D721Med (cell line): Measurements from ENCODE around the gene CEMIP.

Experiments
- DNase-seq: peaks from one replicate; pipeline ENCODE4 v3.0.0; 2011; ENCODE audit warnings: low spot score; ENCODE audit not compliant: insufficient read length
- FAIRE-seq: peaks from 2 replicates; lab custom pipeline; 2011; peaks lifted over from hg19 to GRCh38; lab: Jason Lieb, UNC
- TF ChIP-seq, protein P1 (sequence below): IDR thresholded peaks from 2 replicates; pipeline ENCODE4 v1.5.1; 2012; ENCODE audit warnings: mild to moderate bottlenecking, control low read depth; ENCODE audit not compliant: insufficient read depth; ENCODE audit errors: missing control alignments

The CEMIP gene

GRCh38 chr15:80790236-80790635 is 11.1 kb downstream of the CEMIP start:
- DNase-seq = no peak
- FAIRE-seq = no peak
- TF ChIP-seq, protein P1, sequence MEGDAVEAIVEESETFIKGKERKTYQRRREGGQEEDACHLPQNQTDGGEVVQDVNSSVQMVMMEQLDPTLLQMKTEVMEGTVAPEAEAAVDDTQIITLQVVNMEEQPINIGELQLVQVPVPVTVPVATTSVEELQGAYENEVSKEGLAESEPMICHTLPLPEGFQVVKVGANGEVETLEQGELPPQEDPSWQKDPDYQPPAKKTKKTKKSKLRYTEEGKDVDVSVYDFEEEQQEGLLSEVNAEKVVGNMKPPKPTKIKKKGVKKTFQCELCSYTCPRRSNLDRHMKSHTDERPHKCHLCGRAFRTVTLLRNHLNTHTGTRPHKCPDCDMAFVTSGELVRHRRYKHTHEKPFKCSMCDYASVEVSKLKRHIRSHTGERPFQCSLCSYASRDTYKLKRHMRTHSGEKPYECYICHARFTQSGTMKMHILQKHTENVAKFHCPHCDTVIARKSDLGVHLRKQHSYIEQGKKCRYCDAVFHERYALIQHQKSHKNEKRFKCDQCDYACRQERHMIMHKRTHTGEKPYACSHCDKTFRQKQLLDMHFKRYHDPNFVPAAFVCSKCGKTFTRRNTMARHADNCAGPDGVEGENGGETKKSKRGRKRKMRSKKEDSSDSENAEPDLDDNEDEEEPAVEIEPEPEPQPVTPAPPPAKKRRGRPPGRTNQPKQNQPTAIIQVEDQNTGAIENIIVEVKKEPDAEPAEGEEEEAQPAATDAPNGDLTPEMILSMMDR = no peak

GRCh38 chr15:80791004-80791403 is 11.8 kb downstream of the CEMIP start:
- FAIRE-seq (no peak), DNase-seq (no peak)
- TF ChIP-seq, protein P1 = no peak

- TF ChIP-seq, protein P1 = no peak
- FAIRE-seq = no peak
Observed at GRCh38 chr15:80796407-80796806, 17.2 kb downstream of the CEMIP start.

GRCh38 chr15:80798911-80799310 is 19.7 kb downstream of the CEMIP start:
- TF ChIP-seq, protein P1 = no peak
- FAIRE-seq = no peak
- no peak for DNase-seq

More at GRCh38 chr15:80796407-80796806, 17.2 kb downstream of the CEMIP start:
- DNase-seq = no peak

DNA sequence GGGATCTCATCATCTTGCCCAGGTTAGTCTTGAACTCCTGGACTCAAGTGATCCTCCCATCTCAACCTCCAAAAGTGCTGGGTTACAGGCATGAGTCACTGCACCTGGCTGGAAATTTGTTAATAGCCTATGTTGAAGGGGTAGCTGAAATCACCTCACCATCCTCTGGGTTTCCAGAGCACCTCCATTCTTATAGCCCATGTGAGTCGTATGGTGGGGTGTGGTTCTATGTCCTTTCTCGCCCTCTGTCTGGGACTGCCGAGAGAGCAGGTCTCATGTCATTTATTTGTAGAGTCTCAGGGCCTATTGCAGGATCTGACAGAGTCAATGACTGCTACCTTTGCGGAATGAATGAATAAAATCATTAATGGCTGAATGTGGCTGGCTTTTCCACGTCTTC is 20.9 kb downstream of the CEMIP start:
- DNase-seq = no peak
- TF ChIP-seq, protein P1 = no peak
- FAIRE-seq = no peak

DNA sequence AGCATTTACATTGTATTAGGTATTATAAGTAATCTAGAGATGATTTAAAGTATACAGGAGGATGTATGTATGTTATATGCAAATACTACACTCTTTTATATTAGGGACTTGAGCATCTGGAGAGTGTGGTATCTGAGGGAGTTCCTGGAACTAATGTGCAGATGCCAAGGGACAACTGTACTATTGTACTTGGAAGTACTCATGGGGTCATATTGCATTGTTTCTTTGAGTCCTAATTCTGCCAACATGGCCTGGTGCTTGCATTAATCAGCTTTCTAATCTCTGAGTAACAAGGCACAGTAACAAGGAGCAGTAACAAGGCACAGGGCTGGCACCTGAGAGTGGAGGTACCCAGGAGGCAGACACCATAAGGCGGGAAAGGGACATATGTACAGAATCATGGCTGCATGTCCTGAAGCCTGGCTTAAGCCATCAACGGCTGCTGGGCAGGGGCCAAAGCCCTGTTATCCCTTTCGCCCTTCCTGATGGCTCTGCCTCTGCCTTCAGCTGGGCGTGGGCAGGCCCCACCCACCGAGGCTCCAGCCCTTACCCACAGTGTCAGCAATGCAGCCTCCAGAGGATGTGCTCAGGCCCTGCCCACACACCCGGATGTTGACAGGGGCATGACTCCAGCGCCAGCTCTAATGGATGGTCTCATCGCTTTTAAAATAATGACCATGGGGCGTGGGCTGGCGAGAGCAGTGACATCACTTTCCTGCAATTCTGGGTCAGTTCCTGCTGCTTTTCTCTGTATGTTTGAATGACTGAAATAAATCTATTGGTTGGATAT is 22.9 kb downstream of the CEMIP start:
- TF ChIP-seq, protein P1 = no peak
- DNase-seq (no peak), FAIRE-seq (no peak)
